Measurements from ENCODE around the gene MAP3K3.

Gene MAP3K3

DNA sequence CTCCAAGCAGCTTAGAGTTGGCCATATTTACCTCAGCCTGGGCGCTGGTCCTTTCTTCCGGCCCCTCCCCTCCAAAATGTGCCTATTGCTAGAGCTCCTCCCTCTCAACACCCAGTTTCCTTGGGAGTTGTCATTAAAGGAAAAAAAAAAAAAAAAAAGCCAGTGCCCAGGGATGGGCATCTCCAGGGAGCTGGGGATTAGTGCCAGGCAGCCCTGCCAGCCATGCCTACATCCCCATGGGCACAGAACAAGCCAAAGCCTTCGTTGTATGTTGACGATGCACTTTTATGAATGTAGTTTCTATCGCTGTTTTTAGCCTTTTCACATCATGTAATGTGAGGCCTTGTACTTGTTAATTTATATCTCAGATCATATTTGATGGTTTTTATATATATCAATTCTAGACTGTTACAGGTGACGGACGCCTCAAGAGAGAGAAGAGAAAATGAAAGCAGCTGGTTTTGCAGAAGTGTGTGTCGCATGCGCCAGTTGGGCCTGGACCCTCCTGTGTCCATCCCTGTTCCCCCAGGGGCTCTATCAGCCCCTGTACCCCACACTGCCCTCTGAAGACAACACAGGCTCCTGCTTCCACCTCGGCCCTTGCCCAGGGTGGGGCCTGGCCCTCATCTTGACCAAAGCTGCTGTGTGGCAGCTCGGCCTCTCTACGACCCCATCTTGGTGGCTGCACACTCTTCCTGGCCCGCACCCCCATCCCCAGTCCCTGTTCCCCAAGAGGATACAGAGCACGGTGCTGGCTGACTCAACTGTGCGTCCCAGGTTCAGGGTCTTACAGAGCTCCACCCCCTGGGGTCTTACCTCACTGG lies 72.9 kb downstream of the MAP3K3 start:
- no peak for DNase-seq

DNA sequence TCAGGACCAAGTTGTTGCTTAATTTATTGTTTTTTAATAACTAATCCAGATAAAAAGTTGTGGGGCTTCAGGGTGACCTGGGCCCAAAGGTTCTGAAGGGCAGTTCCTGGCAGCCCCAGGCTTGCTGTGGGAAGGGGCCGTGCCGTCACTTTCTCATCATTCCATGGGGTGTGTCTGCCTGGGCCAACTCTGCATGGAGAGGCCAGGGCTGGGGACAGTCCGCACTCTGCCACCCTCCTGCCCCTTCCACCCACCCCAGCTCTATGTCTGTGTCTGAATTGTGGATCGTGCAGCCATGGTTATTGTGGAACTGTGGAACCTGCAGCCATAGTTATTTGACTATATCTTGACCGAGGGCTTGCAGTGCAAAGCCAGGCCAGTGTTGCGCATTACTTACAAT lies 73.7 kb downstream of the MAP3K3 start:
- DNase-seq = no peak

DNA sequence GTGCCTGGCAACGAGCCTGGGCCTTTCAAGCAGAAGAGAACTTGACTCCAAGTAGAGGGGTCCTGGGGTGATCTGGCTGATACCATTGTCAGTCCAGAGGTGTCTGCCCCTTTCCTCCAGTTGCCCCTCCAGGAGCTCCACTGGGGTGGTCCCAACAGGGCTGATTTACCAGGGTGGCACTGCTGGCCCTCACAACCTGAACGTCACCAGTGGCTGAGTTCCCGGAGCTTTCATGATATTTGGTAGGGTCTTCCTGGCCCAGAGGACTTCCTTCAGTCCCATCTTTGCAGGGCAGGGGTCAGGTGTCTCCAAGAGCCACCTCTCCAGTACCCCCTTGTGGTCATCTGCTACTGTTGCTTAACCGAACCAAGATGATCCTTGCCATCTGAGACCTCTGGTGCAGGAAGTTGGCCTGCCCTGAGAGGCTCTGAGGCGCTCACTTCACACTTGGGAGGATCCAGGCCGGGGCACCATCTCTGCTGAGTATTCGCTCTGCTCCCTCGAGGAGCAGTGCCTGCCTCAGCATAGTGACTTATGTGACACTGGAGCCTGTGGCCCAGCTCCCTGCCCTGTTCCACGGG lies 74.3 kb downstream of the MAP3K3 start:
- DNase-seq = peak; percentile 86

DNA sequence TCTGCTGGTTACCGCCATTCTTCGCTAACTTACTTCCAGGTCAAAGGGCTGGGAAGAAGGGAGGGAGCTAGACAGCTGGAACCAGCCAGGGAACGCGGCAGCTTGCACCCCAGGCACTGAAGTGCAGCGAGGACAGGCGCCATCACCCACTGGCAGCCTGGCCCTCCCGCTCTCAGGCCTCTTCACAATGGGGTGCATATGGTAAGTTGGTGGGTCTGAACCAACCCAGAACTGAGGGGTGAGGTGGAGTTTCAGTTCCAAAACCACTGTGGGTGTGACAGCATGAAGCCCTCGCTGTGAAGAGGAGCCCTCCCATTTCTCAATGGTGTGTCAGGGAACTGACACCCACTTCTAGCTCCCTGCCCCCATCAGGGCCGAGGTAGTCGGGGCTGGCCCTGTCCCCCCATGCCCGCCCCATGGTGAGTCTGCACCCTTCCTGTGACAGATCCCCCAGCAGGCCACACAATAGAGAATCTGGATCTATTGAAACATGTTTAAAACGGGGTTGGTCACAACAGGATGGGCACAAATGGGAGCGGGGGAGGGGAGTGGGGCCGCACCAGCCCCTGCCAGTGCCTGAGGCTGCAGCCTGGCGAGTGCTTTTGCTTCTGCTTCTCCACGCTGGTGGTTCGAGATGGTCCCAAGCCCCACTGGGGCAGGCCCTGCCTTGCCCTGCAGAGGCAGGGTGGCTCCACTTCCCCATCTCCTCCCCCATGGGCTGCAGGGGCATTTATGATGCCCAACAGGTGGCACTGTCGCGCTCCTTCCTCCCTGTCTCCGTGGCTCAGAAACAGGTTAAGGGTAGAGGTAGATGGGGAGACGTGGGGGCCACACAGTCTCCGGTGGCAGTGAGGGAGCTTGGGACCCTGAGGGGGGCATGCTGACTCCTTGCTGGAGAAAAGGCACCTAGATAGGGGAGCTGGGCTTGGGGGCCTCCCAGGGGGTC lies 75.4 kb downstream of the MAP3K3 start:
- peak; percentile 79 for DNase-seq

DNA sequence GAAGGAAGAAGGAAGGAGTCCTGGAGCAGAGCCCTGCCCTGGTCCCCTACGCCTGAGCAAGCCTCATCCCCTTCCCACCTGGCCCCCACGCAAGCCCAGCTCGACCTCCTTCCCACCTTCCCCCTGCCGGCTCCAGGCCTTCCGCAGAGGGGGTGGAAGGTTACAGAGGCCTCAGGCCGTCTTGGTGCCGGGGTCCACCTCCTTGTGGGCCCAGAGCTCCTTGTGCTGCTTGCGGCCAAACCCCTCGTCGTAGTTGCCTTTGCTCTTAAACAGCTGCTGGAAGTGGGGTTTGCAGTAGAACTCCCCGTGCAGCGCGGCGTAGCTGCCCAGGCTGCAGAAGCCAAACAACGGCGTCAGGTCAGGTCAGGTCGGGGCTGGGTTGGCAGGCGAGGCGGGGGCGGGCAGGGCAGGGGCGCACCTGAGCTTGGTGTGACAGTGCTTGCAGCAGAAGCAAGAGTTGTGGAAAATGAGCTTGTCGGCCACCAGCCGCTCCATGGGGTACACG lies 76.2 kb downstream of the MAP3K3 start:
- no peak for DNase-seq

DNA sequence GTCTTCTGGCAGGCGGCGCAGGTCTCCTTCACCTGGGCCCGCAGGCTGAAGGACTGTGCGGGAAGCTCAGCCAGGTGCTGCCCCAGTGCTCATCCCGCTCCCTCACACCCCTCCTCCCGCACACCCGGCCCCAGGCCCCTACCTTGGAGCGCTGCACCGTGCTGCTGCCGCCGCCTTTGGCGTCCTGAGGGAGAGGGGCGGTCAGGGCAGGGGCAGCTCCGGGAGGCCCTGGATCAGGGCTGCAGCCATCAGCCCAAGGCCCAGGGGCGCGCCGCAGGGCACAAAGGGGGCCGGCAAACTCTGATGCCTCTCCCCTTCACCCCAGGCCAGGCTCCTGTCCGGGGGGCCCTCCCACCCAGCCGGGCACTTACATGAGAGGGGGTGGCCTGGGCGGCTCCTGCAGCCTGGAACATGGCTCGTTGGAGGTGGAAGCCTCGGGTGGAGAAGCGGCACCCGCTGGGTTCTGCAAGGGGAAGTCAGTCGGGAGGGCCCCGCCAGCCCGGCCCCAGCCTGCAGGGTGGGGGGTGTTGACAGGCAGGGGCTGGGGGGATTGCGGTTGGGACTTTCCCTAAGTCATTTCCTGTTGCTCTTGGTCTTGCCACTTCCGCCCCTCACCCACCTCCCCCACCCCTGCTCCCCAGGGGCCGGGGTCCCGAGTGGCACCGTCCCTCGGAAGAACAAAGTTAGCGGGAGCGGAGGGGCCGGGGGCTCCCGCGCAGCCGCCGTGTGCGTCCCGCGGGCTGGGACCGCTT lies 76.8 kb downstream of the MAP3K3 start:
- peak; percentile 80 for DNase-seq

DNA sequence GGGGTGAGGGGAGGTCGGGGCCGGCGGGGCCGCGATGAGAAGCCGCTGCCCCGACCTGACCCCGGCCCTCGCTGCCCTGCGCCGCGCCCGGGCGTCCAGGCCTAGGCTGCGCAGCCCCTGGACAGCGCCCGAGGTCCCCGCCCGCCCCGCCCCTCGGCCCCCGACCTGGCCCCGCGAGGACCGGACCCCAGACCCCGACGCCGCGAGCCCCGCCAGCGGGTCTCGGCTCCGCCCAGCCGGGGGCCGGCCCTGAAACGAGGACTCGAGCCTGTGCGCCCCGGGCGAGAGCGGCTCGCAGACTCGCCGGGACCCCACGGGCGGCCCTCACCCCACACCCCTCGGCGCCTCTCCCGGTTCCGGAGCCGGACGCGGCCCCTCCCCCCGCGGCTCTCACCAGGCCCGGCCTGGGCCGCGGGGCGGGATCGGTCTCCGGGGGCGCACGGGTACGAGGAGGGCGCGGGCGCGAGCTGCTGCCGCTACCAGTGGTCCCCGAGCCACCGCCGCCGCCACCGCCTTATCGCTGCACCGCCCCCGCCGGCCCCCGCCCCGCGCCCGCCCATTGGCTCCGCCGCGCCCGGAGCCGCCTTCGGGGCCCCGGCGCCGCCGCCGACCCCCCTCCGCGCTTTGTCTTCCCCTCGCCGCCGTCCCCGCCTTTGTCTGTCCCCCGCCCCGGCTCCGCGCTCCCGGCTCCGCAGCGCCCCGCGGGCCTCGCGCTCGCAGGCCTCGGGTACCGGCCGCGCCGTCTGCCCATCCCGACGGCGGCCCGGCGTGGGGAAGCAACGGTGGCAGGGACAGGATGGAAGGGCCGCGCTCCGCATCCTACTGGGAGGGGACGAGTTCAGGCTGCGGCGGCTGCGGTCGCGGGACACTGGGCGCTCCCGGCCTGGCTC lies 77.7 kb downstream of the MAP3K3 start, which contains the start of gene LIMD2:
Gene LIMD2, minus strand, starts transcription at position 488 of the 890 bp plus-strand sequence. CDS start 827 bp downstream, outside the sequence.
- DNase-seq = peak; percentile 85

DNA sequence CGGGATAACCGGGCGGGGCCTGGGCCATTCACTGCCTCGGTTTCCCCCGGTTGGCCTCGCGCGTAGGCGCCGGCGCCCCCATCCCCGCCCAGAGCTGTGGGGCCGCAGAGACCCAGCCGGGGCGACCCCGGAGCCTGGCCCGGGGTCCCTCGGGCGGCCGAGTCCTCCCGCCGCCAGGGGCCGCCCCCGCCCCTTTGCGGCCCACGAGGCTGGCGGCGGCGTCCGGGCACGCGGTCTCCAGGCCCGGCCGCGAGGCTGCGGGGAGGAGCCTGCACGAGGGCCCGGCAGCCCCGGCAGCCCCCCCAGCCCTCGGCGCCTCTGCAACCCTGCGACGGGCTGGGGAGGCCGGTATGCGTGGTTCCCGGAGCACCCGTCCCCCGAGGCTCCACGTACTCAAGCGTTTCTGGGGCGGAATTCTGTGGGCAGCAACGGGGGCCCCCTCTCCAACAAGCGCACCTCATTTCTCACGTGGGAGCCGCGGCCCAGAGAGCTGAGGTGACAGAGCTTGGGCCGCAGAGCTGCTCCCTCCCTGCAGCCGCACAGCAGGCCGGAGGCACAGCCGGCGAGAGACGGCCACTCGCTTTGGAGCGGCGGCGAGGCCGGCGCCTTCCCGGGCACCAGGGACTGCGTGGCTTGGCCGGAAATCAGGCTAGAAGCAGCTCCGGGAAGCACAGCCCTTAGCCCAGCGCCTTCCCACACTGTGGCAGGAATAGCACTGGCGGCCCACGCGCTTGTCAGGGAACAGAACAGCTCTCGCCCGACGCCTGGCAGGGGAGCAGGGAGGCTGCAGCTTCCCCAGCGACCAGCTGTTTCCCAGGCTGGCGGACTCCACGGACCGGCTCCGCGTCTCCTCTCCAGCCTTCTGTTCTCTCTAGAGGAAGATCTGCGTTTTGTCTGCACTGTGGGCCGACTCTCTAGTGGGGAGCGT lies 78.6 kb downstream of the MAP3K3 start:
- peak; percentile 85 for DNase-seq

DNA sequence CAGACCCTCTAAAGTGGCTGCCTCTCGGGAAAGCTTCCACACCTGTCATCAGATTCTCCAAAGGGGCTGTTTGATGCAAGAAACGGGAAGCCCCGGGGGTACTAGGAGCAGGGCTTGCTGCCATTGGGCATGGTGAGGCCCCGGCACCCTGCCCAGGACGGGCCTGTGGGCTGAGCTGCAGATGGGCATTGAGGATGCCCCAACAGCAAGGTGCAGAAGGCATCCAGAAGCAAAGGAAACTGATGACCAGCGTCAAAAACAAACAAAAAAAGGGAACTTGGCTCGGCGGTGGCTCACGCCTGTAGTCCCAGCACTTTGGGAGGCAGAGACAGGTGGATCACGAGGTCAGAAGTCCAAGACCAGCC lies 79.2 kb downstream of the MAP3K3 start:
- DNase-seq = no peak

DNA sequence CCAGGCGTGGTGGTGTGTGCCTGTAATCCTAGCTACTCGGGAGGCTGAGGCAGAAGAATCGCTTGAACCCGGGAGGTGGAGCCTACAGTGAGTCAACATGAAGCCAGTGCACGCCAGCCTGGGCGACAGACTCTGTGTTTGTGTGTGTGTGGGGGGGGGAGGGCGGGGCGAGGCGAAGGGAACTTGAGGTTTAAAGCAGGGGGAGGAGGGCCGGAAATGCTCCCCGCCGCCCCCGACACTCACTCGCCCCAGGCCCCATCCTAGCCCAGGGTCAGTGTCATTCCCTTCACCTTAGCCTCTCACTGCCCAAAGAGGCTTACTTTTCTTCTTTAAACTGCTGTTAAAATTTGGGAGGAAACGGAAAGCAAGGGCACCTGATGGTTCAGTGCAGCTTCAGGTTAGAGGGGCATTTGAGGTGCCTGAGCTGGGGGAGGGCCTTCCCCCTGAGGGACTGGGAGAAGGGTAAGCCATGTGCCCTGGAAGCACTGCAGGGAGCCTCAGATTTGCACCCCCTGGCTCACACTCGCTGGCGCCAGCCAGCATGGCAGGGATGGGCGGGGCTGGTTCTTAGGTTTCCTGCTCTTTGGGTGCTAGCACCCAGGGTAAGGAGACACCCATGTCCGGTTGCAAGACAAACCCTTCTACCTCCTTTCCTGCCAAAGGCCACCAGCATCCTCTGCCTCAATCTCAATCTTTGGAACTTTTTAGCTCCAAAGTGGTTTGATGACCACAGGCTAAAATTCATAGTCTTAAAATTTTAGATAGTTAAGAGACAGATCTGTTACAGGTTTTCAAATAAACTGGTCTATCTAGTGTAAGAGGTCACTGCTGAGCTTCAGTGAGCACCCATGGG lies 79.9 kb downstream of the MAP3K3 start:
- DNase-seq = no peak

DNA sequence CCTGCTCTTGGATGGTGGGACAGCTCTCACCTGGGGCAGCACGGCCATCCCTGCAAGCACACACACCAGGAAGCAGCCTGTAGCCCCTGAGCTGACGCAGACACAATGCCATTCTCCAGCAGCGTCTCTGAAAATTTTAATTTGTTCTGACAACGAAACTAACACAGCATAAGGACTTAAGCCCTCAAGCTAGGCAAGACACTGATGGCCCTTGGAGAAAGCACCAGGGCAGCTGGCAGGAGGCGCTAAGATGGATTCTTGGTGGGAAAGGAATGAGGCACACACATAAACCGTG lies 80.5 kb downstream of the MAP3K3 start:
- no peak for DNase-seq

DNA sequence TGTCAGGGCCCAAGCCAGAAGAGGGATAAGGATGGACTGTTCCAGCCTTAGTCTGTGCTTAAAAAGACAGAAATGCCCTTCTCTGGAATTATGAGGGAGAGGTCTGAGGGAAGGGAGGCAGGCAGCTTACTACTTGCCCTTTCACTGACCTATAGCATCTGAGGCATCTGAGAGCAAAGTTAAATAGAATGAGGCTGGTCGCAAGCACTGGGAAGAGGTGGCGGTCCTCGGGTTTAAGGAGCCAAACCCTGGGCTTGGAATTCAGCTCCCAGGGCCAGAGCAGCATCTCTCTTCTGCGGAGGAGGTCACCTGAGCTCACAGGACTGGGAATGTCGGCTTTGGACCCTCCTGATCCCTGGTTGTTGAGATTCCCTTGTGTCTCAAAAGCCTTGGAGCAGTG lies 80.8 kb downstream of the MAP3K3 start:
- no peak for DNase-seq

DNA sequence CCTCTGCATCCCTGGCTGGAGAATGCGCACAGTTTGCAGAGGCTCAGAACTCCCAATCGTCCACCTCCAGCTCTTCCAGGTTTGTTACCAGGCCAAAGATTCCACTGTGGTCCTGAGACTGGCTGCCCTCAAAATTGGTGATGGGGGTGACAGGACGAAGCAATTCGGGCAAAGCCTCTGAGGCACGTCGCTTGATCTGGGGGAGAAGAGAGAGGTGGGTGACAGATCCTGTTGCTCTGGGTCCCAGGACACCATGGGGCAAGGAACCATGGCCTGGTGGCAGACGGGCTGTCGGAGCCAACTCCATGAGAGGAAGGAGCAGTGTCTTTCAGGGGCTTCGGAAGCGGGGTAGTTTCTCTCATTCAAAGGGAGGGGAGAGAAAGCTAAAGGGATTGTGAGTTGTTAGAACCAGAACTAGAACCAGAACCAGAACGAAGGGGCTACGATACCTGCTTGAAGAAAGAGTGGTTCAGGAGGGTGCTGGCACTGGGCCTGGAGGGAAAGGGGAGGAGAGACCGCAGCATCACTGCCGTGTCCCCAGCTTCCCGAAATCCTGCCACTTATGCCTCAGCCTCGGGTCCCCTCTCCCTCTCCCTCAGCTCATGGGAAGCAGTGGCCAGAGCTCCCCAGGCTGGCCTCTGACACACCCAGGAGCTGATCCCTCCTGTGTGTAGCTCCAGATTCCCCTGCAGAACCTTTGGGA lies 81.5 kb downstream of the MAP3K3 start:
- no peak for DNase-seq

DNA sequence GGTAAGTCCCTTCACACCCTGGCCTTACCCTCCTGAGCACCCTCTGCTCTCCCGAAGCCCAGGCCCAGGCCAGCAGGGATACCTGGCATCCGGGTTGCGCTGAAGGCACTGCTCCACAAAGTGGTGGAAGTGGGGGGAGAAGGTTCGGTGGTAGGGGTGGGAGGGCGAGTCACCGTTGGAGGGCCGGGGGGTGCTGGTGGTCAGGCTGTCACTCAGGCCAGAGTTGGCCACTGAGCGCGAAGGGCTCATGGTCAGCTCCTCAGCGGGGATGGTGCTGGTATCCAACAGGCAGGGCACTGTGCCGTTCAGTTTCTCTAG lies 82.0 kb downstream of the MAP3K3 start:
- peak; percentile 55 for DNase-seq

DNA sequence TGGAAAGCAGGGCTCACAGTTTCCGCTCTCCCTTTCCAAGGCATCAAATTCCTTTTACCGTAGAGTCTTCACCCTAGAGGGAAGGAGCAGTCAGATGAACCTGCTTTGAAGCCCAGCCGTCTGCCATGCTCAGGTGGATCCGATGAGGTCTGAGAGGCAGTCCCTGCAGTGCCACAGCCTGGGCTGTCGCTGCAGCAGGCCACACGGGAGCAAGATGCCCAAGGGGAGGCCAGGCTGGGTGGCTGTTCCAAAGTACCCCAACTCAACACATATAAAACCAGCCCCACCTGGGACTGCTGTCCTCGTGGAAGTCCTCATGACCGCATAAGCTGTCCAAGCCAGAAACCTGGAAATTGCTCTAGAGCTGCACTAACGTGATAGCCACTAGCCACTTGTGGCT lies 82.6 kb downstream of the MAP3K3 start:
- no peak for DNase-seq

DNA sequence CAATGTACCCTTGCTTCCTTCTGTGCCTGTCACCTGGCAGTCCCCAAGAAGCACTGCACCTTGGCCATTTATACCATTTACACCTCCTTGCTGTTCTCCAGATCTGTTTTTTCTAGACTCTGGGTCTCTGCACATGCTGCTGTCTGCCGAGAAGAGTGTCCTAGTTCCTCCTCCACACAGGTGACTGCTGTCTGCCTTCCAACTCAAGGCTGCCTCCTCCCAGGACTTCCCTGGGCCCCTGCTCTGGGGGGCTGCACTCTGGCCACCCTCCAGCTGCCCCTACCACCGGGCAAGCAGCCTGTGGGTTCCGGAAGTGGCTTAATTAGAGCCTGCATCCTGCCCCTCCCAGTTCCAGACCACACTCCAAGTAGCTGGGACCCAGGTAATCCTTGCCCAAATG lies 83.4 kb downstream of the MAP3K3 start:
- no peak for DNase-seq

DNA sequence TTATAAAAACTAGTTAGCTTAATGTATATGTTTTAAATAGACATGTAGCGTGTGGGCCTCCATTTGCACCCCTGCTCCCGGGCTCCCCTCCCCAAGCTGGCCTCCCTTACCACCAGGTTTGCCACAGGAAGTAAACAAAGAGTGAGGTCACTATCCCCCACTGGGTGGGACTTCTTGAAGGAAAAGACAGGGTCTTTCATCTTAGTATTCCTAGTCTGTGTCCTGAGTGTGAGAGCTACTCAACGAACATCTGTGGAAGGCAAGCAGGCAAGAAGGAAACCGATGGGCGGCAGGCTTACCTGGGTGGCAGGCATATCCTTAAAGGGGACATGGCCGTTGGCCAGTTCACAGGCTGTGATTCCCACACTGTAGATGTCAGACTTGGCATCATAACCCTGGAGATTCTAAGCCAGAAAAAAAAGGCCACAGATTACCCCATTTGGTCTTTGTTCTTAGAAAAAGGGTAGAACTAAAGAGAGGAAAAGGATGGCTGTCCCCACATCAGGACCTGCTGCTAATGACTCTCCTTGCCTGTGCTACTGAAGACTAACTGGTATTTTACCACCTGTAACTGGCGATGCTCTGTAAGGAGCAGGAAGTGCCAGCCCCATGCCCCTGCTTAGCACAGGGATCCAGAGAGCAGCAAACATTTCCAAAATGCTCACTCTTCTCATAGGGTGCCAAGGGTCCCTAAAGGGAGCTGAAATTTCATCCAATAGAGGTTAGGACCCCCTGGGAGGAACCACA lies 84.3 kb downstream of the MAP3K3 start:
- DNase-seq = no peak

DNA sequence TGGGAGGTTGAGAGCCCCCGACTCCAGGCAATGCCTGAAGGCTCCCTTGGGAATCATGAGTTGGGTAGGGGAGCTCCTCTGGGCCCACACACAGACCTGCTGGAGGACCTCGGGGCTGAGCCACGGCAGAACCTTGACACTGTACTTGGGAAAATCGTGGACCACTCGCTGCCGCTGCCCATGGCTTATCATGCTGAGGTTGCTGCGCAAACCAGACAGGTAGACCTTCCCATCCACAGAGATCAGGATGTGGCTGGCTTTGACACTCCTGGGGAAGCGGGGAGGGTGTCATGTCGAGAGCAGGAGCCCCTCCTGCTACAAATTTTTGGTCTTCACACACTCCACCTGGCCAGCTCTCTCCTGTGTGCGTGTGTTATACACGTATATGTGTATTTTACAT lies 84.9 kb downstream of the MAP3K3 start:
- no peak for DNase-seq

Data from islet precursor cell (in vitro differentiated cells).